Measurements from ENCODE around the gene BCOR.

DNA sequence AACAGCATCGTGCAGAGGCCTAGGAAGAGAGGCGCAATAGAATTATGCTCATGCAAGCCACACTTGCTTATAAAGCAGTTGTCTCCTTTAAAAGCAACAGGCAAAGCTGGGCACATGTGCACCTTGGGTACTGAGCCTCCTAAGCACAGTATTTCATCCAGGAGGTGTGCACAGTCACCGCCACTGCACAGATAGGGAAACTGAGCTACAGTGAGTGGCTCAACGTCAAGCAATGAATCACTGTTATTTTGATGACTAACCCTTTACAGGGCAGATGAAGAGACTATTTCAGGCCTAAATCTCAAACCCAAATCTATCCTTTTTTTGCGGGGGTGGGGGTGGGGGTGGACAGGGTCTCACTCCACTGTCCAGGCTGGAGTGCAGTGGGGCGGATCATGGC is 42.3 kb downstream of the BCOR start:
- TF ChIP-seq, protein P1, sequence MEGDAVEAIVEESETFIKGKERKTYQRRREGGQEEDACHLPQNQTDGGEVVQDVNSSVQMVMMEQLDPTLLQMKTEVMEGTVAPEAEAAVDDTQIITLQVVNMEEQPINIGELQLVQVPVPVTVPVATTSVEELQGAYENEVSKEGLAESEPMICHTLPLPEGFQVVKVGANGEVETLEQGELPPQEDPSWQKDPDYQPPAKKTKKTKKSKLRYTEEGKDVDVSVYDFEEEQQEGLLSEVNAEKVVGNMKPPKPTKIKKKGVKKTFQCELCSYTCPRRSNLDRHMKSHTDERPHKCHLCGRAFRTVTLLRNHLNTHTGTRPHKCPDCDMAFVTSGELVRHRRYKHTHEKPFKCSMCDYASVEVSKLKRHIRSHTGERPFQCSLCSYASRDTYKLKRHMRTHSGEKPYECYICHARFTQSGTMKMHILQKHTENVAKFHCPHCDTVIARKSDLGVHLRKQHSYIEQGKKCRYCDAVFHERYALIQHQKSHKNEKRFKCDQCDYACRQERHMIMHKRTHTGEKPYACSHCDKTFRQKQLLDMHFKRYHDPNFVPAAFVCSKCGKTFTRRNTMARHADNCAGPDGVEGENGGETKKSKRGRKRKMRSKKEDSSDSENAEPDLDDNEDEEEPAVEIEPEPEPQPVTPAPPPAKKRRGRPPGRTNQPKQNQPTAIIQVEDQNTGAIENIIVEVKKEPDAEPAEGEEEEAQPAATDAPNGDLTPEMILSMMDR (IDR thresholded peaks at IDR 0.05; ENCODE audit: insufficient read depth, low read length): no peak
- TF ChIP-seq, protein P2, sequence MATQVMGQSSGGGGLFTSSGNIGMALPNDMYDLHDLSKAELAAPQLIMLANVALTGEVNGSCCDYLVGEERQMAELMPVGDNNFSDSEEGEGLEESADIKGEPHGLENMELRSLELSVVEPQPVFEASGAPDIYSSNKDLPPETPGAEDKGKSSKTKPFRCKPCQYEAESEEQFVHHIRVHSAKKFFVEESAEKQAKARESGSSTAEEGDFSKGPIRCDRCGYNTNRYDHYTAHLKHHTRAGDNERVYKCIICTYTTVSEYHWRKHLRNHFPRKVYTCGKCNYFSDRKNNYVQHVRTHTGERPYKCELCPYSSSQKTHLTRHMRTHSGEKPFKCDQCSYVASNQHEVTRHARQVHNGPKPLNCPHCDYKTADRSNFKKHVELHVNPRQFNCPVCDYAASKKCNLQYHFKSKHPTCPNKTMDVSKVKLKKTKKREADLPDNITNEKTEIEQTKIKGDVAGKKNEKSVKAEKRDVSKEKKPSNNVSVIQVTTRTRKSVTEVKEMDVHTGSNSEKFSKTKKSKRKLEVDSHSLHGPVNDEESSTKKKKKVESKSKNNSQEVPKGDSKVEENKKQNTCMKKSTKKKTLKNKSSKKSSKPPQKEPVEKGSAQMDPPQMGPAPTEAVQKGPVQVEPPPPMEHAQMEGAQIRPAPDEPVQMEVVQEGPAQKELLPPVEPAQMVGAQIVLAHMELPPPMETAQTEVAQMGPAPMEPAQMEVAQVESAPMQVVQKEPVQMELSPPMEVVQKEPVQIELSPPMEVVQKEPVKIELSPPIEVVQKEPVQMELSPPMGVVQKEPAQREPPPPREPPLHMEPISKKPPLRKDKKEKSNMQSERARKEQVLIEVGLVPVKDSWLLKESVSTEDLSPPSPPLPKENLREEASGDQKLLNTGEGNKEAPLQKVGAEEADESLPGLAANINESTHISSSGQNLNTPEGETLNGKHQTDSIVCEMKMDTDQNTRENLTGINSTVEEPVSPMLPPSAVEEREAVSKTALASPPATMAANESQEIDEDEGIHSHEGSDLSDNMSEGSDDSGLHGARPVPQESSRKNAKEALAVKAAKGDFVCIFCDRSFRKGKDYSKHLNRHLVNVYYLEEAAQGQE (IDR thresholded peaks at IDR 0.05; ENCODE audit: insufficient replicate concordance, low read depth): no peak
- TF ChIP-seq POLR2AphosphoS5 (IDR thresholded peaks at IDR 0.05; ENCODE audit: low read depth) (no peak), GABPA (IDR thresholded peaks at IDR 0.05; ENCODE audit: low read depth) (no peak), SPI1 (IDR thresholded peaks at IDR 0.05; ENCODE audit: borderline replicate concordance, low read depth) (no peak)
